ENCODE data around the gene ACP1.
"Not testable (repeated sequence)": the region's sequence is repeated elsewhere in the genome, so short reads cannot be mapped to it uniquely, and the experiment has no call there.

The ACP1 gene

GRCh38 chr2:309148-309953, 44.6 kb downstream of the ACP1 start:
- TF ChIP-seq, protein P1, sequence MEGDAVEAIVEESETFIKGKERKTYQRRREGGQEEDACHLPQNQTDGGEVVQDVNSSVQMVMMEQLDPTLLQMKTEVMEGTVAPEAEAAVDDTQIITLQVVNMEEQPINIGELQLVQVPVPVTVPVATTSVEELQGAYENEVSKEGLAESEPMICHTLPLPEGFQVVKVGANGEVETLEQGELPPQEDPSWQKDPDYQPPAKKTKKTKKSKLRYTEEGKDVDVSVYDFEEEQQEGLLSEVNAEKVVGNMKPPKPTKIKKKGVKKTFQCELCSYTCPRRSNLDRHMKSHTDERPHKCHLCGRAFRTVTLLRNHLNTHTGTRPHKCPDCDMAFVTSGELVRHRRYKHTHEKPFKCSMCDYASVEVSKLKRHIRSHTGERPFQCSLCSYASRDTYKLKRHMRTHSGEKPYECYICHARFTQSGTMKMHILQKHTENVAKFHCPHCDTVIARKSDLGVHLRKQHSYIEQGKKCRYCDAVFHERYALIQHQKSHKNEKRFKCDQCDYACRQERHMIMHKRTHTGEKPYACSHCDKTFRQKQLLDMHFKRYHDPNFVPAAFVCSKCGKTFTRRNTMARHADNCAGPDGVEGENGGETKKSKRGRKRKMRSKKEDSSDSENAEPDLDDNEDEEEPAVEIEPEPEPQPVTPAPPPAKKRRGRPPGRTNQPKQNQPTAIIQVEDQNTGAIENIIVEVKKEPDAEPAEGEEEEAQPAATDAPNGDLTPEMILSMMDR (IDR thresholded peaks at IDR 0.05; ENCODE audit: insufficient read depth, low read length, missing control alignments), result no peak
- DNase-seq (ENCODE audit: low read depth, low spot score), result no peak
- CTCF ChIA-PET, result interaction anchor here (1.1 kb wide), 1 partner anchor 20 kb away, joined by 3 read pairs; no protein-coding TSS in a partner anchor
- POLR2A ChIA-PET, result no interaction called here
- H3K4me3 ChIP-seq (ENCODE audit: low read depth, low read length), result no peak overlapping the region

DNA sequence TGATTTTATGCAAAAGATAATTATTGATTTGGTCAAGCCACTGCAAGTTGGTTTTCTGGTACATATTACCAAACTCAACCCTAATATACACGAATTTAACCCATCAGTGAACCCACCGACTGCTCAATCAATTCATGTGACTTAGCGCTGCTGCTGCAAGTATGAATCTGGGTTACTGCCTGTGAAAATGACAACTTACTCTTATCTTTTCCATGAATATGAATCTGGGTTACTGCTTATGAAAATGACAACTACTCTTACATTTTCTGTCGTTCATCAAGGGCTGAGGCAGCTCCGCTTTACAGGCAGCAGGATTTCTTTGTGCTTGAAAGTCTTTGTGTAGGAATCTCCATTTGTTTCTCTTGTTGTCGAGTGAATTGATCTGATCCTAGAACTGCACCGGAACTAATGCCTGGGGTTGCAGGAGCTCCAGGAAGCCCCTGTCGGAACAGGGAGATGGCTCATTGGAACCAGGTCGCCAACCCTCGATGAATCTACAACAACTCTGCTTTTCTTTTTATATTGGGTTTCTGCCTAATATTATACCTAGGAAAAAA, 45.3 kb downstream of the ACP1 start:
- POLR2A ChIA-PET, result no interaction called here
- TF ChIP-seq, protein P1 (IDR thresholded peaks at IDR 0.05; ENCODE audit: insufficient read depth, low read length, missing control alignments), result no peak
- DNase-seq (ENCODE audit: low read depth, low spot score), result no peak
- no peak overlapping the region for H3K4me3 ChIP-seq (ENCODE audit: low read depth, low read length)
- CTCF ChIA-PET, result interaction anchor here (1.1 kb wide), 1 partner anchor 20 kb away, joined by 3 read pairs; no protein-coding TSS in a partner anchor

- no peak overlapping the region for H3K4me3 ChIP-seq (ENCODE audit: low read depth, low read length)
- TF ChIP-seq, protein P1 (IDR thresholded peaks at IDR 0.05; ENCODE audit: insufficient read depth, low read length, missing control alignments), result no peak
- POLR2A ChIA-PET, result no interaction called here
- DNase-seq (ENCODE audit: low read depth, low spot score), result no peak
- CTCF ChIA-PET, result no interaction called here
Measured at GRCh38 chr2:310994-311393, 46.2 kb downstream of the ACP1 start.

GRCh38 chr2:313991-314390, 49.2 kb downstream of the ACP1 start:
- POLR2A ChIA-PET, result no interaction called here
- CTCF ChIA-PET, result no interaction called here
- DNase-seq (ENCODE audit: low read depth, low spot score), result no peak
- no peak overlapping the region for H3K4me3 ChIP-seq (ENCODE audit: low read depth, low read length)
- TF ChIP-seq, protein P1 (IDR thresholded peaks at IDR 0.05; ENCODE audit: insufficient read depth, low read length, missing control alignments), result no peak

- TF ChIP-seq, protein P1 (IDR thresholded peaks at IDR 0.05; ENCODE audit: insufficient read depth, low read length, missing control alignments), result no peak
- POLR2A ChIA-PET, result no interaction called here
- H3K4me3 ChIP-seq (ENCODE audit: low read depth, low read length), result no peak overlapping the region
- CTCF ChIA-PET, result no interaction called here
- DNase-seq (ENCODE audit: low read depth, low spot score), result no peak
Measured at GRCh38 chr2:314561-315336, 50.0 kb downstream of the ACP1 start.

- DNase-seq (ENCODE audit: low read depth, low spot score); H3K4me3 ChIP-seq (ENCODE audit: low read depth, low read length); POLR2A ChIA-PET; CTCF ChIA-PET: not testable (repeated sequence)
Measured at GRCh38 chr2:315925-316324, 51.2 kb downstream of the ACP1 start.
